Natural killer cell treated with Interleukin-12 subunit alpha and Interleukin-12 subunit beta and Interleukin-15 and Interleukin-18, amount 100 ng/mL, for 72 hours (primary cell): Measurements from ENCODE around the gene DUSP15. TPM values are rescaled to one million over a fixed set of nuclear protein-coding genes. Genes with fewer than 3 reads are reported as not detected.
"Not testable (repeated sequence)": the region's sequence is repeated elsewhere in the genome, so short reads cannot be mapped to it uniquely, and the experiment has no call there.

Experiments
- ATAC-seq, 2 donors: fragments of 150-1000 bp; cut with Tn5 transposase in 1 of 2; sonication (Bioruptor Pico), chemical (Tn5 transposase) in 1 of 2; 2 replicates each; pipeline ENCODE4 v1.10.0; 2021
- DNase-seq: peaks from one replicate; pipeline ENCODE4 v3.0.0; 2022; ENCODE audit warnings: low spot score
- H3K27ac Mint-ChIP-seq, 2 donors: 1 replicate in 1 of 2; 2 replicates in 1 of 2; pipeline ENCODE4 v1.8.0; 2022; ENCODE audit warnings: mixed read lengths in 2 of 2, mild to moderate bottlenecking in 1 of 2, moderate library complexity in 1 of 2
- H3K27me3 Mint-ChIP-seq, 2 donors: 1 replicate in 1 of 2; 2 replicates in 1 of 2; pipeline ENCODE4 v1.8.0; 2022; ENCODE audit warnings: mixed read lengths in 2 of 2
- H3K36me3 Mint-ChIP-seq: one replicate; pipeline ENCODE4 v1.8.0; 2022; ENCODE audit warnings: mixed read lengths
- H3K4me1 Mint-ChIP-seq, 2 donors: 1 replicate in 1 of 2; 2 replicates in 1 of 2; pipeline ENCODE4 v1.8.0; 2022; ENCODE audit warnings: low read depth in 2 of 2, mixed read lengths in 2 of 2, mild to moderate bottlenecking in 1 of 2
- H3K4me3 Mint-ChIP-seq: one replicate; pipeline ENCODE4 v1.8.0; 2022; ENCODE audit warnings: mixed read lengths
- H3K9me3 Mint-ChIP-seq: 2 replicates; pipeline ENCODE4 v1.8.0; 2022; ENCODE audit warnings: mixed read lengths
- total RNA-seq, 2 donors: library from RNA; stranded (reverse); gene quantifications; one replicate each; pipeline ENCODE4 v1.2.3, GENCODE V29; 2022

DUSP15 gene
- total RNA-seq, 2 donors from 2014 or later, result not detected

- H3K9me3 Mint-ChIP-seq, result no peaks in the 10 kb centered on the region
- no peak for ATAC-seq
- H3K36me3 Mint-ChIP-seq, result no peaks in the 10 kb centered on the region
- no peak overlapping the region for H3K4me3 Mint-ChIP-seq
- H3K27ac Mint-ChIP-seq, result no peak overlapping the region
- H3K4me1 Mint-ChIP-seq, result peaks cover 0 to 4% of the 10 kb centered on the region in 2 donors
- DNase-seq, result no peak
- peaks cover 0 to 7% of the 10 kb centered on the region in 2 donors for H3K27me3 Mint-ChIP-seq
Measured at GRCh38 chr20:31823360-31824124, 46.8 kb downstream of the DUSP15 start.

GRCh38 chr20:31822421-31823330, 47.7 kb downstream of the DUSP15 start:
- DNase-seq (peak; percentile 72), ATAC-seq (peak; percentile 79 to 84)
- no peak overlapping the region for H3K27ac Mint-ChIP-seq
- H3K27me3 Mint-ChIP-seq, result peaks cover 0 to 7% of the 10 kb centered on the region in 2 donors
- H3K36me3 Mint-ChIP-seq, result no peaks in the 10 kb centered on the region
- H3K4me1 Mint-ChIP-seq, result peaks cover 0 to 4% of the 10 kb centered on the region in 2 donors
- H3K4me3 Mint-ChIP-seq, result no peak overlapping the region
- H3K9me3 Mint-ChIP-seq, result no peaks in the 10 kb centered on the region

GRCh38 chr20:31821427-31821826, 48.9 kb downstream of the DUSP15 start:
- H3K4me3 Mint-ChIP-seq, result no peak overlapping the region
- H3K36me3 Mint-ChIP-seq, result no peaks in the 10 kb centered on the region
- H3K4me1 Mint-ChIP-seq, result peaks cover 0 to 4% of the 10 kb centered on the region in 2 donors
- no peak for ATAC-seq
- no peak for DNase-seq
- H3K27ac Mint-ChIP-seq, result no peak overlapping the region
- H3K9me3 Mint-ChIP-seq, result no peaks in the 10 kb centered on the region
- peaks cover 0 to 7% of the 10 kb centered on the region in 2 donors for H3K27me3 Mint-ChIP-seq

GRCh38 chr20:31820228-31820627, 50.1 kb downstream of the DUSP15 start:
- Mint-ChIP-seq H3K27me3 (peaks cover 0 to 7% of the 10 kb centered on the region in 2 donors), H3K27ac (no peak overlapping the region), H3K4me3 (no peak overlapping the region), H3K4me1 (peaks cover 0 to 4% of the 10 kb centered on the region in 2 donors), H3K9me3 (no peaks in the 10 kb centered on the region), H3K36me3 (no peaks in the 10 kb centered on the region)
- DNase-seq, result no peak
- ATAC-seq, result no peak

GRCh38 chr20:31819083-31819784, 51.1 kb downstream of the DUSP15 start, which contains the start of gene MYLK2:
TSS of gene MYLK2 (plus strand) at chr20:31819356. CDS start at chr20:31819581, 225 bp downstream.
- no peaks in the 10 kb centered on the region for H3K9me3 Mint-ChIP-seq
- no peaks in the 10 kb centered on the region for H3K36me3 Mint-ChIP-seq
- H3K4me1 Mint-ChIP-seq, result peaks cover 0 to 4% of the 10 kb centered on the region in 2 donors
- peaks cover 0 to 7% of the 10 kb centered on the region in 2 donors for H3K27me3 Mint-ChIP-seq
- no peak for DNase-seq
- no peak within 1 kb of the TSS for H3K27ac Mint-ChIP-seq
- ATAC-seq, result no peak
- H3K4me3 Mint-ChIP-seq, result no peak within 1 kb of the TSS

DNA sequence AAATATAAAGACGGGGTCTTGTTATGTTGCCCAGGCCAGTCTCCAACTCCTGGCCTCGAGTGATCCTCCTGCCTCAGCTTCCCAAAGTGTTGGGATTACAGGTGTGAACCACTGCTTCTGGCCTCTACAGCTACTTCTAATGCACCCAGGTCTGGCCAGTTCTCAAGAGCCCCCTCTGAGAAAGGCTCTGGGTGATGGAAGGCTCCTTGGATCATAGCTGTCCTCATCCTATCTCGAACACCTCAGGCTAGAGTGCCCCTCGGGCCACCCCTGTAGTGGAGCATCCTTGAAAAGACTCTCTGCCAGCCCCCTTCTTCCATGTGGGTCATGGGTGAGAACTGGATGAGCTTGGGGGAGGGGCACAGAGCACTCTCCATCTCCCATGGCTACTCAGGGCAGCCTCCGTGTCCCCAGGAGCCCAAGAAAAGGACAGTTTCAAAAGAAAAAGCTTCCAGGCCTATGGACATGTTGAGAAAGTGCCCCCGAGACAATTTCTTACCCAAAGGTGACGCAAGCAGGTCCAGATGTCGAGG, 51.9 kb downstream of the DUSP15 start:
- Mint-ChIP-seq H3K27me3 (peaks cover 0 to 4% of the 10 kb centered on the region in 2 donors), H3K9me3 (no peaks in the 10 kb centered on the region), H3K4me1 (peaks cover 0 to 4% of the 10 kb centered on the region in 2 donors), H3K27ac (no peak overlapping the region), H3K36me3 (no peaks in the 10 kb centered on the region), H3K4me3 (no peak overlapping the region)
- ATAC-seq (no peak), DNase-seq (no peak)

GRCh38 chr20:31817461-31817860, 52.9 kb downstream of the DUSP15 start:
- ATAC-seq, result no peak
- Mint-ChIP-seq H3K4me1 (peaks cover 0 to 4% of the 10 kb centered on the region in 2 donors), H3K9me3 (no peaks in the 10 kb centered on the region), H3K27ac (no peak overlapping the region), H3K27me3 (peaks cover 0 to 4% of the 10 kb centered on the region in 2 donors), H3K36me3 (no peaks in the 10 kb centered on the region), H3K4me3 (no peak overlapping the region)
- DNase-seq, result no peak

GRCh38 chr20:31816221-31816620, 54.1 kb downstream of the DUSP15 start:
- DNase-seq (no peak), ATAC-seq (no peak)
- H3K4me3 Mint-ChIP-seq, result no peak overlapping the region

DNA sequence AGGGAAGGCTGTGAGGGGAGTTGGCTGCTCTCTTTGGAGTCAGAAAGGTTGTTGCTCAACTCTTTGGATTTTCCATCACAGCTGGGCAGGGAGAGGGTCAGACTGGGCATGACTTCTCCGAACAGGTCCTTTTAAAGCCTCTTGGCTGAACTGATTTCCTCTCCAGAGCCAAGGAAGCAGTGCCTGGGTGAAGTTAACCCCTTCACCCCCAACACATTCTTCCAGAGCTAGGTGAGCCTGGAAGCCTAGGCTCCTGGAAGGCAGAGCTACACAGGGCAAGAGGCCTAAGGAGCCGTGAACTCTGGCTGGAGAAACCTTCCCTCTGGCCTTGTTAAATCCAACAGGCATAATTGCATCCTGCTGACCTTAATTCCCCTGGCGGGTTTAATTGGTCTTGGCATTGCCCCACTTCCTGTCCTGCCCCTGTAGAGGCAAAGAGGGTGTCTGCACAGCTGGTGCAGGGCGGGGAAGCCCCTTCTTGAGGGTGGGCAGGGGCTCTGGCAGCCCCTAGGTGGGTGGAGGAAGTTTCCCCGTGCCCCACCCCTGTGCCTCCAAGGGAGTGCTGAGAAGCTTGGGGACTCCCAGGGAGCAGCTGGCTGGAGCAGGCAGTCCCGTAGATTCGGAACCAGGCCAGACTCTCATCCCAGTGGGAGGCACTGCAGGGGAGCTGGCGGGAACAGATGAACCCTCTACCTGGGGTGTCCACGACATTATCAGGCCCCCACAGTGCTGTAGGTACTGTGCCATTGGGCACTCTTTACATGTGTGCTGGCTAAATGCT, 54.7 kb downstream of the DUSP15 start:
- Mint-ChIP-seq H3K27me3 (no peaks in the 10 kb centered on the region), H3K9me3 (no peaks in the 10 kb centered on the region), H3K4me1 (no peaks in the 10 kb centered on the region), H3K36me3 (no peaks in the 10 kb centered on the region), H3K27ac (no peak overlapping the region), H3K4me3 (no peak overlapping the region)
- DNase-seq (no peak), ATAC-seq (no peak)

More at GRCh38 chr20:31816221-31816620, 54.1 kb downstream of the DUSP15 start:
- Mint-ChIP-seq H3K4me1 (no peaks in the 10 kb centered on the region), H3K27me3 (no peaks in the 10 kb centered on the region), H3K9me3 (no peaks in the 10 kb centered on the region), H3K36me3 (no peaks in the 10 kb centered on the region), H3K27ac (no peak overlapping the region)

DNA sequence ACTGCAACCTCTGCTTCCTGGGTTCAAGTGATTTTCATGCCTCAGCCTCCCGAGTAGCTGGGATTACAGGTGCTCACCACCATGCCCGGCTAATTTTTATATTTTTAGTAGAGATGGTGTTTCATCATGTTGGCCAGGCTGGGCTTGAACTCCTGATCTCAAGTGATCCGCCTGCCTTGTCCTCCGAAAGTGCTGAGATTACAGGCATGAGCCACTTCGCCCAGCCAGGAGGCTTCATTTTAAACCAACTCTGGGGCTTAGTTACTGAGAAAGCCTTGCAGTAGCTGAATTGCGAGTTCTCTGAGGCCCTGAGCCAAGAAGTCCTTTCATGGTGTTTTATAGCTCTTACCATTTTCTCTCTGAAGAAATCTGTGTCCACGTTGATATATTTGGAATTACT, 56.2 kb downstream of the DUSP15 start:
- not testable (repeated sequence) for H3K36me3 Mint-ChIP-seq, H3K27ac Mint-ChIP-seq, ATAC-seq, DNase-seq, H3K4me1 Mint-ChIP-seq, H3K9me3 Mint-ChIP-seq, H3K4me3 Mint-ChIP-seq, H3K27me3 Mint-ChIP-seq

DNA sequence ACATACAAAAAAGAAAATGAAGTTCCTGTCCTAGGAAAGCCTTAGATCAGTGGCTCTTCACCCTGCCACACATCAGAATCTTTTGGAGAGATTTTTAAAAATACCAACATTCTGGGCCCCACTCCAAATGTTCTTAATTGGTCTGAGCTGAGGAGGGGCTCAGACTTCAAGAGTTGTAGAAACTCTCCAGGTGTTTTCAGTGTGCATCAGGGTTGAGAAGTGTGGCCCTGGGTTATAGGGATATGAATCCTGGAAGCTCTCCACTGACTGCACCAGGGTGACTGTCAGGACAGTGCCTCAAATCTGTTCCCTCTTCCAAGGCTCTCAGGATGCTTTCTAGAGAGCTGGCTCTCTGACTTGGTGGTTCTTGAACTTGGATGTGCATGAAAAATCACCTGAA, 56.7 kb downstream of the DUSP15 start:
- H3K36me3 Mint-ChIP-seq, result no peaks in the 10 kb centered on the region
- no peak overlapping the region for H3K27ac Mint-ChIP-seq
- H3K27me3 Mint-ChIP-seq, result no peaks in the 10 kb centered on the region
- no peaks in the 10 kb centered on the region for H3K9me3 Mint-ChIP-seq
- H3K4me1 Mint-ChIP-seq, result no peaks in the 10 kb centered on the region
- ATAC-seq (no peak), DNase-seq (no peak)
- H3K4me3 Mint-ChIP-seq, result no peak overlapping the region

GRCh38 chr20:31811796-31812728, 58.3 kb downstream of the DUSP15 start:
- no peak for DNase-seq
- no peaks in the 10 kb centered on the region for H3K36me3 Mint-ChIP-seq
- H3K4me1 Mint-ChIP-seq, result no peaks in the 10 kb centered on the region
- ATAC-seq, result no peak
- H3K27ac Mint-ChIP-seq, result no peak overlapping the region
- no peaks in the 10 kb centered on the region for H3K9me3 Mint-ChIP-seq
- no peaks in the 10 kb centered on the region for H3K27me3 Mint-ChIP-seq
- H3K4me3 Mint-ChIP-seq, result no peak overlapping the region
